Activated T-helper 1 cell treated with Interleukin-2 at 50 U/mL for 16 hours (primary cell): Measurements from ENCODE around the gene DNAH11.

Source experiments
- DNase-seq: peaks from one replicate; pipeline ENCODE4 v3.0.0-alpha.2; 2020; ENCODE audit warnings: low read depth

The DNAH11 gene

GRCh38 chr7:21884496-21884895 is 341.7 kb downstream of the DNAH11 start:
- no peak for DNase-seq

DNA sequence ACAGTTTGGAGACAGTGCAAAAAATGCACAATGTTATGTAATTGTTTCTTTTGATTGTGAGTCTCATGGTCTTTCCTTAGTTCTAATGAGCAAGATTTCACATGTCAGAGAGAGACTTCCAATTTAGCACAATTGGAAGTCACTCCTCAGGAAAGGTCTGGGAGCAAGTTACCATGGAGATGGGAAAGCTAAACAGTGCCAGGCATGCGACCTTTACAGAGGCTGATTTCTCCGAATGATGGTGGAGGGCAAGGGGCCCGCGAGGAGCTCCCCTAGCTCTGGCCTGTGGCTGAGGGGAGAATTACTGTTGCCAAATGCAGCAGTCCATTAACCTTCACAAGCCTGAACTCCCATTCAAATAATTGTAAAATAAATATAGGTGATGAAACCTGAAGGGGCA is 343.6 kb downstream of the DNAH11 start:
- no peak for DNase-seq

- DNase-seq = no peak
Measured at GRCh38 chr7:21887353-21887752, 344.5 kb downstream of the DNAH11 start.

DNA sequence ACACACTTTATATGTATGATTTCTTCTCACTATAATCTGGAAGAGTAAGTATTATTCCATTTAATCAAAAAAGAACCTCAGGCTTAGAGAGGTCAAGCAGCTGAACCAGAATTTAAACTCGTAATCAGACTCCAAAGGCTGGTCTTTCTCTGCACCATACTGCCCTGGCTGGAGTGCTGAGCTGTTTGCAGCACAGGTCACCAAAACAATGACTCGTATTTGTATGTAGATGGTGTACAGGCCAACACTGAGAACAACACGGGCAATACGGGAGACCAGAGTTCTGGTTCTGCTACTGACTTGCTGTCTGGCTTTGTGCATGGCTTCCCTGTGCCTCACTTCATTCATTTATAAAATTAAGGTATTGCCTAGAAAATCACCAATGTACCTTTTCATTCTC is 344.9 kb downstream of the DNAH11 start:
- no peak for DNase-seq

- DNase-seq = no peak
Measured at GRCh38 chr7:21891291-21891690, 348.5 kb downstream of the DNAH11 start.

DNA sequence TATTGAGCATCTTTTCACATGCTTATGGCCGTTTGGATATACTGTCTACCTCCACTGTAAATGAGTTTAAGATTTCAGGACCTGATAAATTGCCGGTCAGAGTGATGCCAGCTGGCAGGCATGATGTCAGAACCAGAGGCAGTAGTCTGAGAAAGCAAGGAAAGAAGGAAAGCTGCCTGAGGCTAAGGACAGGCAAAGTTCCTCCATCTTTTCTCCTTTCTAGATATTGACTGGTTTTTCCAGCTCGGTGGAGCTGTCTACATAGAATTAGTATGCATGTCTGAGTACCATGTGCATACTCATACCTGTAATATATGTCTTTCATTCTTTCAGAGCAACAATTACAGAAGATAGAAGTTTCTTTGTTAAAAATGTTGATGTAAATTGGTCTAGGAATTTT is 350.6 kb downstream of the DNAH11 start:
- no peak for DNase-seq

DNA sequence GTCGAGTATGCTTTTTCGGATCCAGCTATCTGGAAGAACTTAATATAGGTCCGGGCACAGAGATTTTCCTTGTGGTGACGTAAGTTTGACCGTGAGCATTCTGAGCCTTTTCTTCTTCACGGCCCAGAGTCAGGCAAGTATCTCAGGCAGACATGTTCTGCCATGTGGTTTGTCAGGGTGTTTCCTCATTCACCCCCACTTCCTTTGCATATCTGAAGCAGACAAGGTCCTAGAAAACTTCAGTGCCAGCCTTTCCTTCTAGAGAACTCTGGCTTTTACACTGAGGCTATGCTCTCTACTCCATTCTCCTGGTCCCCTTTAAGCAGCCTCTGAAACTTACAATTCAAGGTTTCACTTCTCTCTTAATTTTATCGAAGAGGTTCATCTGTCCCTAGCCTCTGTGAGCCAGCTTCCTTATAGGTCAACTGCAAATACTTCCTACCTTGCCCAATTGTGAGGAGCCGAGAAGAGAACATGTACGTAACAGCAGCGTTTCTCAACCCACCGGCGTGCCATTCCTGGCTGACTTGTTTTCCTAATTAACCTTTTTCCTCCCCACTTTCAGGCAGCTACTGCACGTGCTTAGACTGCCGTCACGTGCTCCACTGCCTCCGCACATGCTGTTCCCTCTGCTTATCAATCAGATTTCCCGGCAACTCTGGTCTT is 355.6 kb downstream of the DNAH11 start:
- no peak for DNase-seq

DNA sequence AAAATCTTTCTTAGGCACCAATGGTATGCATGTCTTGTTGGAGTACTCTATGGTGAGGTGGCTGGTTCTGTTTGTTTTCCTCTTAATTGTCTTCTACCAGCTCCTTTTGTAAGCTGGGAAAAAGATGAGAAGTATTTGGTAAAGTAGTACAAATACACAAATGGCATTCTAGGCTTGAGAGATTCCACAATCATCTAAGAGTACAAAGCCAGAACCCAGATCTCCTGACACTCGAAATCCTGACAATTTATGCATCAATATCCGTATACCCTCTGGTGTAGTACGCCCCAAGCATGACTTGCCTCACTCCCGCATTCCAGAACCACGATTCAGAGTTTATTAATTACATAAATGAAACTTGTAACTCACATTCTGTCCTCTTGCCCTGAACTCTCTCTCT is 359.4 kb downstream of the DNAH11 start:
- no peak for DNase-seq

GRCh38 chr7:21903020-21903786 is 360.4 kb downstream of the DNAH11 start:
- no peak for DNase-seq

- DNase-seq = no peak
Measured at GRCh38 chr7:21908746-21909145, 365.9 kb downstream of the DNAH11 start.

DNA sequence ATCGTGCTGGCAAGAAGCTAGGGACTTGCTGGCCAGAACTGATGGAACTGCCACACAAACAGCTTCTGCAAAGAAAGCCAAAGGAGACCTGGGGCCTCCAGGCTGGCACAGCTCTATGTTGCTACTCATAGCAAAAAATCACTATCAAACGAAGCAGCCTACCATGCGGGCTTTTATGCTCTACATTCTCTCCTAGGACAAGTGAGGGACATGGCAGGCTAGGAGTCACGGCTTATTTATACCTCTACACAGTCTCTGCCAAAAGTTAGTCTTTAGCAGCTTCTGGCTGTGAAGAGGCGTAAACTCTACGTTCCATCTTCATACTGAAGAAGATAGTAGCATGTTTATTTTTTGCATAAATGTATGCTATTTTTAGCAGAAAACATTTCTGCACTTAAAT is 367.4 kb downstream of the DNAH11 start:
- DNase-seq = no peak

GRCh38 chr7:21911341-21911875 is 368.6 kb downstream of the DNAH11 start:
- DNase-seq = no peak

- no peak for DNase-seq
Measured at GRCh38 chr7:21912305-21912704, 369.5 kb downstream of the DNAH11 start.

DNA sequence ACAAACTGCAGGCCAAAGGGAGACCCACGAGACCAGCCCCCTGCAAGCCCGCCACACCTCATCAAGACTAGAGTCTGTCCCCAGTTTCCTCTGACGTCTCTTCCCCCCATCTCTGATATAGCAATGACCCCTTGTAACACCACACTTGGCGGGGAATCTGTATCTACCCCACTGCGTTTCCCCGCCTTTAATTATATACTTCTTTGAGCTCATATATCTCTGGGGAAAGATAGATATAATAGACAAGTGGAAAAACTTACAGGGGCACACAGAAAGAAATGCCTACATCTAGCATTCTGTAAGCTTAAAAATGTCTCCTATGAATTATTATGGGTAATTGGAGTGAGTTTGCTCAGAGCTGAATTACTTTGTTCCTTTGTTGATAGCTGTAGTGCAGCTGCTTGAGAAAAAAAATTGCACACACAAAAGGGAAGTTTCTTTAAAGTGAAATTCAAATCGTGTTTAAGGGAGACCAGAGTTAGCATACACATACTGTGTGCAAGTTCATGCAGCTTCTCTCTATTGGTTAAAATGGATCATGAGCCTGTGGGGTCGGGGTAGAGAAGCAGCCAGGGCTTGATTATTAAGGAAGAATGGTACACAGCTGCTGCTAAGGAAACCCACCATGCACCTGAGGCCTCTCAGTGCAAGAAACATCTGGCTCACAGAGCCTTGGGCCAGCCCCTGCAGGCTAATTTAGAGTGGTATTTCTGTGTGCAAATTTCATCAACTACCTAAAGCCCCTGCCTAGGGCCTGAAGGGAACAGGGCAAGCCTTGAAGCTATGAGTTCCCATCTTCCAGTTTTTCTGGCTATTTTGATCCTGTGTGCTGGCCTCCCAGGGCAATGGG is 370.3 kb downstream of the DNAH11 start:
- no peak for DNase-seq

DNA sequence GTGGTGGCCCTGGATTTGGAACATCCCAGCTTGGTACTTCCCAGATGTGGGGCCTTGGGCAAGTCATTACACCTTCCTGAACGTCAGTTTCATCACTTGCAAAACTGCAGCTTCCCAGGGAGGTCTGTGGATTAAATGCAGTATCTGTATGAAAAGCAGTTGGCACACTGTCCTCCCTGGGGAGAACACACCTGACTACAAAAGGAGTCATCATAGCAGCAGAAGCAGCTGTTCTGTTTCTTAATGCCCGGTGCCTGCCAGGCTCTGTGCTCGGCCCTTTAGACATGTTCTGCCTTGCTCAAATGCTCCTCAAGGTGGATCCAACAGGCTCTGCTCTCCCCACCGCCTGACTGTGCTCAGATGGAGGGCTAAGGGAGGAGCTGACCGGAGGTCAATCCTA is 371.8 kb downstream of the DNAH11 start:
- no peak for DNase-seq

- no peak for DNase-seq
Measured at GRCh38 chr7:21915140-21915539, 372.3 kb downstream of the DNAH11 start.

- no peak for DNase-seq
Measured at GRCh38 chr7:21916176-21916575, 373.3 kb downstream of the DNAH11 start.

- DNase-seq = no peak
Measured at GRCh38 chr7:21916629-21917028, 373.8 kb downstream of the DNAH11 start.

GRCh38 chr7:21918216-21918615 is 375.4 kb downstream of the DNAH11 start:
- no peak for DNase-seq

- no peak for DNase-seq
Measured at GRCh38 chr7:21920936-21921335, 378.1 kb downstream of the DNAH11 start.

DNA sequence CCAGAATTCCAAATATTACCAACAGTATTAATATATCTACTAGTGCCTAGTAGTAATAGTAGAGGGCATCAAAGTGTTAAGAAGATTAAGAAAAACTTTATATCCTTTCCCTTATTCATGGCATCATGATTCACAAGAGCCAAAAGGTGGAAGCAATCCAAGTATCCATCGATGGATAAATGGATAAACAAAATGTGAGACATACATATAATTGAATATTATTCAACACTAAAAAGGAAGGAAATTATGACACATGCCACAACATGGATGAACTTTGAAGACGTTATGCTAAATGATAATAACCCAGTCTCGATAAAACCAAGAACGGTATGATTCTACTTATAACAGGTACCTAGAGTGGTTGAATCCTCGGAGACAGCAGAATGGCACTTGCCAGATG is 379.8 kb downstream of the DNAH11 start:
- DNase-seq = no peak

DNA sequence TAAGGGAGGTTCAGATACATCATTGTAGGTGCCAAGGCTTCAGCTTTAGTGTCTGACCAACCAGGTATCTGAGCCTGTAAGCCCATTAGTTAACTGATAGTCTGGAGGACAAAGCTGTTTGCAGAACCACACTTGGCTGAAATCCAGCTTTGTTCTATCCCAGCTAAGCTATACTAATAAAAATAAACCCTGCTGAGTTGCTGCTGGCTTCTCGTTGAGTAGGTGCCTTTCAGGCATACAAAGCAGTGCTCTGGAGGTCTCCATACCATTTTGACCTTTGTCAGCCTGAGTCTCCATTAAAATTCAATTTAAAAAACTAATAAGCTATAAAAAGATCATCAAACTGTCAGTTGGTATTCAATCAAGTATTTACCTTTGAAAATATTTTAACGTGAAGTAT is 380.8 kb downstream of the DNAH11 start:
- no peak for DNase-seq

- DNase-seq = no peak
Measured at GRCh38 chr7:21926448-21926847, 383.6 kb downstream of the DNAH11 start.
